ENCODE data around the gene COX6B2. TPM values are rescaled to one million over a fixed set of nuclear protein-coding genes. Genes with fewer than 3 reads are reported as not detected.

The COX6B2 gene
- total RNA-seq, 3 donors from 2014 or later = 16.6 to 30.0 (median 17.2) TPM

DNA sequence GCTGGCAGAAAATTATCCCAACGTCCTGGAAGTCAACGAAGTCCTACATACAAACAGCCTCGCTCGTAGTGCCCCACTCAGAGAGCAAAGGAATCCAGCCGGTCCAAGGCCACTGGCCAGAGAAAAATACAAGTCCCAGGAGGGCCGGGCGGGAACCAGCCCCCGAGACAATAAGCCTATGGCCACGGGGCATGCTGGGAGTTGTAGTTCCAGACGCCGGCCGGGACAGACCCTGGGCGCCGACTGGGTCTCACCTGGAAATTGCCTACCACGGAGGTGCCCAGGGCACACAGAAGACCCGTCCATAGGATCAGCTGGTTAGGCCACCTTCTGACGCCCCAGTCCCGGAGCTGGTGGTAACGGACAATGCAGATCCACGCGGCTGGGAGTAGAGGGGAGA, 34.7 kb downstream of the COX6B2 start:
- DNase-seq = peak in 1 of 3 donors; percentile 38
- H3K4me3 ChIP-seq = no peak overlapping the region
- TF ChIP-seq, protein P1, sequence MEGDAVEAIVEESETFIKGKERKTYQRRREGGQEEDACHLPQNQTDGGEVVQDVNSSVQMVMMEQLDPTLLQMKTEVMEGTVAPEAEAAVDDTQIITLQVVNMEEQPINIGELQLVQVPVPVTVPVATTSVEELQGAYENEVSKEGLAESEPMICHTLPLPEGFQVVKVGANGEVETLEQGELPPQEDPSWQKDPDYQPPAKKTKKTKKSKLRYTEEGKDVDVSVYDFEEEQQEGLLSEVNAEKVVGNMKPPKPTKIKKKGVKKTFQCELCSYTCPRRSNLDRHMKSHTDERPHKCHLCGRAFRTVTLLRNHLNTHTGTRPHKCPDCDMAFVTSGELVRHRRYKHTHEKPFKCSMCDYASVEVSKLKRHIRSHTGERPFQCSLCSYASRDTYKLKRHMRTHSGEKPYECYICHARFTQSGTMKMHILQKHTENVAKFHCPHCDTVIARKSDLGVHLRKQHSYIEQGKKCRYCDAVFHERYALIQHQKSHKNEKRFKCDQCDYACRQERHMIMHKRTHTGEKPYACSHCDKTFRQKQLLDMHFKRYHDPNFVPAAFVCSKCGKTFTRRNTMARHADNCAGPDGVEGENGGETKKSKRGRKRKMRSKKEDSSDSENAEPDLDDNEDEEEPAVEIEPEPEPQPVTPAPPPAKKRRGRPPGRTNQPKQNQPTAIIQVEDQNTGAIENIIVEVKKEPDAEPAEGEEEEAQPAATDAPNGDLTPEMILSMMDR (IDR thresholded peaks at IDR 0.05) = no peak
- no peak for ATAC-seq
- H3K4me1 ChIP-seq (ENCODE audit: low read depth) = peaks cover 9% of the 10 kb centered on the region
- H3K9me3 ChIP-seq = no peaks in the 10 kb centered on the region
- intact Hi-C loops (cut with DNase I, micrococcal nuclease) = no loop called here
- no peaks in the 10 kb centered on the region for H3K36me3 ChIP-seq (ENCODE audit: low read depth)

DNA sequence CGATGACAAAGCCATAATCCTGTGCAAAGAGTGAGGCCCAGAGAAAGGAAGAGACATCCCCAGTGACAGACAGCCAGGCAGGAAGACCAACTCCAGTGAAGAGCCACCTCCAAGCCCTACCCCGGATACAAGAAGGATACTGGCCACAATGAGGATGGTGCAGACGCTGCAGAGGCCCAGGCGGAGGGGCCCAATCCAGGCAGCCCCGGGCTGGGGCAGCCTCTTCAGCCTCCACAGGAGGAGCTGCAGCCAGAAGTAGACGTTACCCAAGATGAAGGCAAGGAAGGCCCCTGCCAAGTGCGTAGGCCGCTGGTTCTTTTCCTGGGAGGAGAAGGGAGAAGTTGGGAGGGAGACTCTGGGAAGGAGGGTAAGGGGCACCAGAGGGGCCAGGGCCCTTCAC, 37.9 kb downstream of the COX6B2 start:
- TF ChIP-seq, protein P1 (IDR thresholded peaks at IDR 0.05) = no peak
- intact Hi-C loops (cut with DNase I, micrococcal nuclease) = no loop called here
- Histone ChIP-seq H3K9me3 (no peaks in the 10 kb centered on the region), H3K4me3 (no peak overlapping the region), H3K36me3 (ENCODE audit: low read depth) (no peaks in the 10 kb centered on the region), H3K4me1 (ENCODE audit: low read depth) (no peaks in the 10 kb centered on the region)
- no peak for ATAC-seq
- DNase-seq = no peak

DNA sequence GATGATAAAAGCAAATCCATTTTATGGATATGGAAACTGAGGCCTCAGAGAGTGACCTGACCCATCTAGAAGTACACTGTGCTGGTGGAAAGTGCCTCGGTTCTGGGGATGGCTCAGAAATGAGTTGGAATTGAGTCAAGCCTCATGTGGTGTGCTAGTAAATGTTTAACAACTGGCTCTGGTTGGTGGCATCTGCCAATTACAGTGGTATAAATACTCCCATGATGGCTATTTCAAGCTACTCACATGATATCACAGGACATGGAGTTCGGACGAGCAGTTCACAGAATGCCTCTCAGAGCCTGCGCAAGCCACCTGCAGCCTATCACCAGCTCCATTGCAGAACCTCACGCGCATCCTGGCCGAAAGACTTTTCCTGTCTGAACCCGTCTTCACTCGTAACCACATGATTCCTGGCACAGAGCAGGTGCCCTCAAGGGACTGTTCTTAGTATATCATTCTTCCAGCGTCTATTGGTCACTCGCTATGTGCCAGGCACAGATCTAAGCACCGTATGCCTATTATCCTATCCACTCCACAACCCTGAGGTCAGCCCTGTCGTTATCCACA, 38.5 kb downstream of the COX6B2 start:
- no peaks in the 10 kb centered on the region for H3K9me3 ChIP-seq
- ATAC-seq = no peak
- no peaks in the 10 kb centered on the region for H3K4me1 ChIP-seq (ENCODE audit: low read depth)
- TF ChIP-seq, protein P1 (IDR thresholded peaks at IDR 0.05) = no peak
- no peak overlapping the region for H3K4me3 ChIP-seq
- intact Hi-C loops (cut with DNase I, micrococcal nuclease) = no loop called here
- no peak for DNase-seq
- no peaks in the 10 kb centered on the region for H3K36me3 ChIP-seq (ENCODE audit: low read depth)

DNA sequence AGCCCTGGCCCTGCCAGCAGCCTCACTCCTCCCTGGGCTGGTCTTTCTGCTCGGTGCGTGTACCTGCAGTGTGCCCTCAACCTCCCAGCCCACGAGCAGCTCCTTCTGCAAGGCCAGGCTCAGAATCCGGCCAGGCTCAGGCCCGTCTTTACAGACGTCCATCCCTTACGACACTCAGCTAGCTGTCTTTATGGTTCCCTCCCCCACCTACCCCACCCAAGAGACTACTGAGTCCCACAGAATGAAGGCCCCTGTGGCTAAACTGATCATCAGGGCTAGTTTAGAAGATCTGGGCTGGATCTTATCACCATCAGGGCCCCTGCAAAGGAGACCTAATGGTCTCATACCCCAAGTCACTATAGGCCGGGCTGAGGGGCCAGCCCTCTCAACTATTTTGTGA, 40.1 kb downstream of the COX6B2 start:
- intact Hi-C loops (cut with DNase I, micrococcal nuclease) = no loop called here
- no peaks in the 10 kb centered on the region for H3K9me3 ChIP-seq
- TF ChIP-seq, protein P1 (IDR thresholded peaks at IDR 0.05) = no peak
- no peaks in the 10 kb centered on the region for H3K36me3 ChIP-seq (ENCODE audit: low read depth)
- no peak overlapping the region for H3K4me3 ChIP-seq
- ATAC-seq (no peak), DNase-seq (no peak)
- no peaks in the 10 kb centered on the region for H3K4me1 ChIP-seq (ENCODE audit: low read depth)

DNA sequence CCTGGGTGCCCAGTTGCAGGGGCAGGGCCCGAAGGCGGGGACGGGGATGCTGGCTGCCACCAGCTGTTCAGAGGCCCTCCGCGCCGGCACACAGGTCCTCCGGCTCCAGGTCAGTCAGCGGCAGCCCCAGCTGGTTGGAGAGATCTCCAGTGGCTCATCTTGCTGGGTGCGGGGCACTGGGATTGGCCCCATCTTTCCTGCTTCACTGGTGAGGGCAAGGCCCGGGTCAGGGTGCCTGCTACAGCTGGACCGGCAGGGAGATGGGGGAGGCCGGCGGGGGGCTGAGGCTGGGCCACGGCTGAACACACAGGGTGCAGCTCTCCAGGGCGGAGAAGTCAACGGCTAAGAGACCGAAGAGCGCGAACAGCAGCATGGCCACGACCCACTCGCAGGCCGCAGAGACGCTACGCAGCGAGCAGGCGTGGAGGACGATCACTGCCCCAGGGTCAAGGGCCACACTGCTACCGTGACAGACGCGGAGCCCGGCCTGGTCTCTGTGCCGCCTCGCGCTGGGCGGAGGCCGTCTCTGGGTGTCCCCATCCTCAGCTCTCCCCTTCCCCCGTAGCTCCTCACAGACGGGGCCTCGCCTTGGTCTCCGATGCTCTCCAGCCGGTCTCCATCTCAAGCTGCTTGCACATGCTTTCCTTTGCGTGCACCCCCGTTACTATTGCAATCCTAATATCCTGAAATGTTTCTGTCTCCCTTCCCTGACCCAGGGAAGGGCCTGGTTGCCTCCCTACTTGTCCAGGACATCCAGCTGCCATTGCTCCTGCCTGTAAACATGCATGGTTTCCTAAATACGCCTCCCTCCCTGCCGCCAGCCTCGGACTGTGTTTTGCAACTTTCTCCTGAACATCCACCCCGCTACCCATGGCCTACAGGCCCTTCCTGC, 41.7 kb downstream of the COX6B2 start:
- H3K4me3 ChIP-seq = no peak overlapping the region
- H3K4me1 ChIP-seq (ENCODE audit: low read depth) = no peaks in the 10 kb centered on the region
- TF ChIP-seq, protein P1 (IDR thresholded peaks at IDR 0.05) = no peak
- no peaks in the 10 kb centered on the region for H3K36me3 ChIP-seq (ENCODE audit: low read depth)
- H3K9me3 ChIP-seq = no peaks in the 10 kb centered on the region
- DNase-seq (no peak), ATAC-seq (no peak)
- intact Hi-C loops (cut with DNase I, micrococcal nuclease) = no loop called here

Data from mucosa of descending colon (tissue), 3 donors.